Testis (tissue), 3 donors: Measurements from ENCODE around the gene FAM8A1. TPM values are rescaled to one million over a fixed set of nuclear protein-coding genes. Genes with fewer than 3 reads are reported as not detected.
A peak's percentile ranks its signal among the peaks of the same experiment; 100 is the strongest.
"Not testable (repeated sequence)": the region's sequence is repeated elsewhere in the genome, so short reads cannot be mapped to it uniquely, and the experiment has no call there.

Experiments used
- DNase-seq: peaks from one replicate; pipeline ENCODE4 v3.0.0-alpha.2; 2019
- H3K27ac ChIP-seq, 2 donors: fragments of 200-600 bp; sonication (generic); one replicate each; pipeline ENCODE4 v1.5.1; 2019
- H3K27me3 ChIP-seq: fragments of 200-600 bp; sonication (generic); one replicate; pipeline ENCODE4 v1.5.1; 2019
- H3K36me3 ChIP-seq: fragments of 200-600 bp; sonication (generic); one replicate; pipeline ENCODE4 v1.5.1; 2017; ENCODE audit warnings: low read depth; ENCODE audit errors: missing control alignments
- H3K4me1 ChIP-seq: fragments of 200-600 bp; sonication (generic); one replicate; pipeline ENCODE4 v1.5.1; 2019
- H3K4me3 ChIP-seq, 2 donors: fragments of 200-600 bp; sonication (generic); one replicate each; pipeline ENCODE4 v1.5.1; 2017 to 2019
- H3K9me3 ChIP-seq: fragments of 200-600 bp; sonication (generic); one replicate; pipeline ENCODE4 v1.5.1; 2017
- CTCF ChIP-seq, 3 experiments: fragments of 450-650 bp in 2 of 3; fragments of 200-600 bp in 1 of 3; sonication (generic) in 1 of 3; IDR thresholded peaks; one replicate each; pipeline ENCODE4 v1.5.1; 2016 to 2019; ENCODE audit warnings: antibody characterized with exemption in 3 of 3, mild to moderate bottlenecking in 2 of 3, moderate library complexity in 1 of 3
- POLR2A ChIP-seq: fragments of 450-650 bp; IDR thresholded peaks from one replicate; pipeline ENCODE4 v1.6.1; 2017; ENCODE audit warnings: antibody characterized with exemption, mild to moderate bottlenecking, moderate library complexity
- WGBS, 2 donors: methylation state at CpG; one replicate each; pipeline ENCODE4 v1.1.5; 2018; 5-methylcytosine and 5-hydroxymethylcytosine counted together
- intact Hi-C: fragments of 100-400 bp; cut with DNase I; formaldehyde crosslinking; loops from one replicate; pipeline ENCODE4 v1.15.1; 2023; ENCODE audit warnings: low total_unique reads
- polyA plus RNA-seq: library from polyadenylated mRNA; stranded (reverse); fragments of 350-450 nt; fragmentation: Illumina TruSeq; extraction: RNeasy Lipid Tissue Mini Kit (QIAGEN cat#74804); gene quantifications from one replicate; pipeline ENCODE4 v1.2.3, GENCODE V29; 2014; ENCODE audit warnings: low read depth, low replicate concordance; ENCODE audit not compliant: insufficient read depth
- total RNA-seq, 2 donors: library from RNA; depleted of rRNA; stranded (reverse); fragments of >200 nt; gene quantifications; one replicate each; pipeline ENCODE4 v1.2.3, GENCODE V29; 2016

Gene FAM8A1
- total and polyA plus RNA-seq, 3 donors from 2014 or later = 26.8 to 39.7 (median 36.7) TPM

- H3K27me3 ChIP-seq = no peaks in the 10 kb centered on the region
- H3K9me3 ChIP-seq = no peaks in the 10 kb centered on the region
- no peak overlapping the region for H3K4me3 ChIP-seq
- no peaks in the 10 kb centered on the region for H3K36me3 ChIP-seq
- no peak for TF ChIP-seq CTCF (IDR thresholded peaks at IDR 0.05)
- no peak for TF ChIP-seq POLR2A
- no peak for DNase-seq
- intact Hi-C loops = loop anchor here (10.0 kb wide), 1 partner anchor 429 kb away; no protein-coding TSS in a partner anchor
- H3K27ac ChIP-seq = peak overlapping the region in 1 of 2 donors; percentile 34
- H3K4me1 ChIP-seq = peaks cover 3% of the 10 kb centered on the region
- WGBS, 2 donors = 13 to 20% methylated on average over 5 of the region's 5 CpGs
These were observed 16.3 kb upstream of the FAM8A1 start for GRCh38 chr6:17583811-17584210.

GRCh38 chr6:17584241-17584803, 15.8 kb upstream of the FAM8A1 start:
- intact Hi-C loops = loop anchor here (10.0 kb wide), 1 partner anchor 430 kb away; no protein-coding TSS in a partner anchor
- H3K36me3 ChIP-seq = no peaks in the 10 kb centered on the region
- no peak for TF ChIP-seq POLR2A
- peak; percentile 79 to 84 (median 82) for TF ChIP-seq CTCF (IDR thresholded peaks at IDR 0.05)
- WGBS, 2 donors = 5% methylated on average over 7 of the region's 7 CpGs
- no peaks in the 10 kb centered on the region for H3K9me3 ChIP-seq
- peaks cover 3% of the 10 kb centered on the region for H3K4me1 ChIP-seq
- peak; percentile 38 for DNase-seq
- peak overlapping the region in 1 of 2 donors; percentile 34 for H3K27ac ChIP-seq
- H3K27me3 ChIP-seq = no peaks in the 10 kb centered on the region
- H3K4me3 ChIP-seq = no peak overlapping the region

- intact Hi-C loops = loop anchor here (10.0 kb wide), 1 partner anchor 431 kb away; no protein-coding TSS in a partner anchor
- H3K4me3 ChIP-seq = no peak overlapping the region
- no peaks in the 10 kb centered on the region for H3K9me3 ChIP-seq
- peaks cover 3% of the 10 kb centered on the region for H3K4me1 ChIP-seq
- DNase-seq = no peak
- H3K27ac ChIP-seq = no peak overlapping the region
- TF ChIP-seq CTCF (IDR thresholded peaks at IDR 0.05) = peak in 1 of 3 experiments; percentile 7
- TF ChIP-seq POLR2A = no peak
- WGBS, 2 donors = 60 to 62% methylated on average over 7 of the region's 7 CpGs
- H3K27me3 ChIP-seq = no peaks in the 10 kb centered on the region
- no peaks in the 10 kb centered on the region for H3K36me3 ChIP-seq
These were observed 14.2 kb upstream of the FAM8A1 start for GRCh38 chr6:17585766-17586490.

- H3K27ac ChIP-seq, H3K27me3 ChIP-seq, H3K9me3 ChIP-seq, H3K4me3 ChIP-seq, DNase-seq, H3K36me3 ChIP-seq, H3K4me1 ChIP-seq: not testable (repeated sequence)
- 65 to 84% methylated on average over 13 of the region's 13 CpGs for WGBS, 2 donors
- intact Hi-C loops = loop anchor here (10.0 kb wide), 1 partner anchor 432 kb away; no protein-coding TSS in a partner anchor
These were observed 13.5 kb upstream of the FAM8A1 start for GRCh38 chr6:17586623-17587022.

GRCh38 chr6:17588011-17588410, 12.1 kb upstream of the FAM8A1 start:
- no peak for DNase-seq
- 74 to 80% methylated on average over 6 of the region's 6 CpGs for WGBS, 2 donors
- TF ChIP-seq POLR2A (no peak), CTCF (IDR thresholded peaks at IDR 0.05) (no peak)
- intact Hi-C loops = loop anchor here (10.0 kb wide), 1 partner anchor 433 kb away; no protein-coding TSS in a partner anchor
- peaks cover 3% of the 10 kb centered on the region for H3K4me1 ChIP-seq
- no peaks in the 10 kb centered on the region for H3K27me3 ChIP-seq
- no peaks in the 10 kb centered on the region for H3K9me3 ChIP-seq
- no peak overlapping the region for H3K4me3 ChIP-seq
- no peak overlapping the region for H3K27ac ChIP-seq
- H3K36me3 ChIP-seq = no peaks in the 10 kb centered on the region
